ENCODE results near the gene TMEM131.
"Not testable (repeated sequence)": the region's sequence is repeated elsewhere in the genome, so short reads cannot be mapped to it uniquely, and the experiment has no call there.

TMEM131 gene

DNA sequence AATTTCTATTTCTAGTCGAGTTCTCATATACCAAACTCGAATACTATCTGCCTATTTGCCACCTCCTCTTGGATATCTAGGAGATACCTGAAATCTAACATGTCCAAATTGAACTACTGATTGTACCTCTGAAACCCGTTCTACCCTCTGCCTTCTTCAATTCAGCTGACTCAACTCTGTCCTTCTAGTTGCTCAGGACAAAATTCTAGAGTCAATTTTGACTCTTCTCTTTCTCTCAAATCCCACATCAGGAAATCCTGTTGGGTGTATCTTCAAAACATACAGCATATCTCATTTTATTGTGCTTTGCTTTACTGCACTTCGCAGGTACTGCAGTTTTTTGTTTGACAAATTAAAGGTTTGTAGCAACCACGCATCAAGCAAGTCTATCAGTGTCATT lies 144.6 kb downstream of the TMEM131 start:
- no peak for DNase-seq

DNA sequence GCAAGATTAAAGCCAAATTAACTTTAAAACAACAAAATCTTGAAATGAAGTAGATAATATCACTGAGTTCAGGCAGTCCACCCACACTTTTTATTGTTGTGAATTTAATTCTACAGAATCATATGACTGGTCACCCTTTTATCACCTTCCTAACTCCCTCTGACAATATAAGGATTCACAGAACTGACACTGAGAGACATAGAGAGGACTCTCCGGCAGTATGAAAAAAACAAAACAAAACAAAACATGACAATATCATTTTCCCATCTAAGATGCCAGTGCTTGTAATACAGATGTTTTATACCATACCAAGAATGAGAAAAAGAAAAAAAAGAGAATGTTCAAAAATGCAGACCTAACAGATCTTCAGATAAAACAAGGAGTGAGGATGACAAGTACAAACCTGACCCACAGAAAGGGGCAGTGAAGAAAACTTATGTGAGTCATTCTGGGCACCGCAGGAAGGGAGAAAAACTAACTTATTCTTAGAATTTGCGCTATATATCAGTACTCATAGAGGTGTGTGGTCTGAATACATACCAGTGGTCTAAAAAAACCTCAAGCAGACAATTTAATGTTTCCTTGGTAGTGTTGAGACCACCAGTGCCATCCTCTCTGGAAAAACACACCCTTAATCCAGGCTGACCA lies 145.7 kb downstream of the TMEM131 start:
- no peak for DNase-seq

DNA sequence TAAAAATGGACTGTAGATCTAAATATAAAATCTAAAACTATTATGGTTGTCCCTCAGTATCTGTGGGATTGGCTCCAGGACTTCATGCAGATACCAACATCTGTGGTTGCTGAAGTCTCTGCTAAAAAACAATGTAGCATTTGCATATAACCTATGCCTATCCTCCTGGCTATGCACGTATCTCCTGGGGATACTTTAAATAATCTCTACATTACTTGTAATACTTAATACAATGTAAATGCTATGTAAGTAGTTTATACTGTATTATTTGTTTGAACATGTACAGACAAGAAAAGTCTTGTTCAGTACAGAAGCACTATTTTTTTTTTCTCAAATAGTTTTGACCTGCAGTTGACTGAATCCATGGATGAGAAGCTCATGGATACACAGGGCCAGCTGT lies 147.4 kb downstream of the TMEM131 start:
- DNase-seq, result no peak

DNA sequence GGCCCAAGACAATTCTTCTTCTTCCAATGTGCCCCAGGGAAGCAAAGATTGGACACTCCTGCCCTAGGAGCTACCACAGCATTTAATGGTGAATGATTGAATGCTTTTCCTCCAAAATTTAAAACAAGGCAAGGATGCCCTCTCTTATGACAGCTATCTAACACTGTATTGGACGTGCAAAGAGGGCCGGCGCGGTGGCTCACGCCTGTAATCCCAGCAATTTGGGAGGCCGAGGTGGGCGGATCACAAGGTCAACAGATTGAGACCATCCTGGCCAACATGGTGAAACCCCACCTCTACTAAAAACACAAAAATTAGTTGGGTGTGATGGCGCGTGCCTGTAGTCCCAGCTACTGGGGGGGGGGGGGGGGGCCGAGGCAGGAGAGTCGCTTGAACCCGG lies 149.0 kb downstream of the TMEM131 start:
- DNase-seq, result not testable (repeated sequence)

DNA sequence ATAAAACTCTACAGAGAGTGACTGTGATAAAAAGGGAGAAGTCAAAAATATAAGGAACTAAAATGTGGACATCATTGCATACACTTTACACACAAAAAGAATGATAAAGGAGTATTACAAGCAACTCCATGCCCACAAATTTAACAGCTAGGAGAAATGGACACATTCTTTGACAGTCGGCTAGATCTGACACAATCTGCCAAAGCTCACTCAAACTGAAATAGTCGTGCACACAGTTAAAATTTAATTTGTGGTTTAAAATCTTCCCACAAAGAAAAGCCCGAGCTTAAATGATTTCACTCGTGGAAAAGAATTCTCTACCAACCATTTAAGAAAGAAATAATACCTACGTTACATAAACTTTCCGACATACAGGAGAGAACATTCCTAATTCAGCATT lies 149.9 kb downstream of the TMEM131 start:
- DNase-seq, result no peak

DNA sequence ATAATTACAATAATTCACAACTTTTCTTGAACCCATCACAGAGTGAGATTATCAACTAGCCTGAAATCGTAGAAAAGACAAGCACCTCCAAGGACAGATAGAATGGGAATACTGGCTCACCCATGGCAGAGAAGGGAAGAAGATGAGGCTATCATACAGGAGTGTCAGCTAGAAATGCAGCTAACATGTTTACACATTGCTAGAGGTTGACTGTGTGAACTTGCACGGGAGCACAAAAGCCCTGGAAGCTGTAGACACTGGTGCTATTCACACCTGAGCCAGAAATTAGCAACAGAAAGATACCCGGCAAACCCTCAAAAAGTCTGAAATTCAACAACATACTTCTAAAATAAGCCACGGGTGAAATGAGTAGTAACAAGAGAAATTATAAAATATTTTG lies 150.6 kb downstream of the TMEM131 start:
- no peak for DNase-seq

DNA sequence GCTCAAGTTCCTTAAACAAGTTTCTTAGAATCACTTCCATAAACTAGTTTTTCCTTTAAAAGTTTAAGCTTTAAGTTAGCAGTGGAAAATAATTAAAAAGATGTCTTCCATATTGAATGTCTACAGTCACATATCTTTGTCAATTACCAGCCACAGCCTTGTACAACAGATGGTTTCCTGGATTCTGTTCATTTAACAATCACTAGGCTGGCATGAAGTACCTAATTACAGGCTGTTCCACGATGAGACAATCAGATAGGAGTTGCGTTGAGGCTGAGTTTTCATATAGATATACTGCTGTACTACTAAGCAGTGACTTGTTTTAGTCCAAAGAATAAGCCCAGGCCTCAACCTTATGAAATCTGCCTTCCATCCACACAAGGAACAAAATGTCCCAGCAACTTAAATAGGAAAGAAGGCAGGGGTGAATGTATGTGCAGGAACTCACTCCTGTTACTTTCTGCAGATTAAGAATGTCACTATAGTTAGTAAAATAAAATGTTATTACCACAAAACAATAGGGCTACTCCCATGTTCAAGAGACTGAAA lies 151.4 kb downstream of the TMEM131 start:
- DNase-seq, result no peak

DNA sequence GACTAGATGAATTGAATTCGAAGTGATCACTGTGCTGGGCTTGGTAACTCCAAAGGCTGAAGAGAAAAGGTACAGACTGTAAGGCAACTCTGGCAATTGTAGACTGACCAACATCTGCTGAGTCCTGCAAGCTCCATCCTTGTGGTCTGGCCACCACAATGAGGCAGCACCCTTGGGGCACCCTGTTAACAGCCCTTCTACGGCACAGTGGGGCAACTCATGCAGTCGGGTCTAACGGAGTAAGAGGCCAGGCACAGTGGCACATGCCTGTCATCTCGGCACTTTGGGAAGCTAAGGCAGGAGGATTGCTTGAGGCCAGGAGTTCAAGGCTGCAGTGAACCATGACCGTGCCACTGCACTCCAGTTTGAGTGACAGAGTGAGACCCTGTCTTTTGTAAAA lies 155.6 kb downstream of the TMEM131 start:
- DNase-seq, result no peak

DNA sequence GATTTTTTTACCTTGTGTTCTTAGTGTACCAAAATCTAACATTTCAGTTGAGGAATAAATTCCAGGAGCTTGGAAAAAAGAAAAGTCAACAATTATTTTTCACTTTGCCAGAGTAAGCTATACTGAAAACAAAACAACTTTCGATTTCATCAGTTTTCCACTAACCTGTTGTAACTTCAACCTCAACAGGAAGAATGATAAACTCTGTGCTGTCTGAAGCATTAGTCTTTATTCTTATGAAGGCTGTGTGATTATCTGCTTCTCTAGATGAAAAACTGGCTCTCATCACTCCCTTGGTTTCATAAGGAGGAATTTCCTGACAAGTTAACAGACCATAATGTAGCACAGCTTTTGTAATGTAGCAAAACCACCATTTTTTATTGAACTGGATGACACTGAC lies 161.1 kb downstream of the TMEM131 start:
- no peak for DNase-seq

DNA sequence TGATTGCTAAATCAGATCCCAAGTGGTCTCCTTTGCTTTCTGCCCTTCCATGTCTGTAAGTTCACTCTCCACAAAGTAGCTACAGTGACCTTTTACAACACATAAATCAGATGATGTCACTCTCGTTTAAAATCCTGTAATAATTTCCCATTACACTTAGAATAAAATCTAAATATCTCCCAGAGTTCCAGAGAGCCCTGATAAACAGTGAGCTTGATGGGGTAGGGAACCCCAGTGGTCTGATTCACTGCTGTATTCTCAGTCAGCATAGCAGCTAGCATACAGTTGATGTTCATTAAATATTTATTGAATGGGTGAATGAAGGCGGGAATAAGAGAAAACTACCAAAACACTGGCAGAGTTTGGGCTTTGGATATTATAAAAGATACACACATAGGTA lies 164.6 kb downstream of the TMEM131 start:
- DNase-seq, result no peak

DNA sequence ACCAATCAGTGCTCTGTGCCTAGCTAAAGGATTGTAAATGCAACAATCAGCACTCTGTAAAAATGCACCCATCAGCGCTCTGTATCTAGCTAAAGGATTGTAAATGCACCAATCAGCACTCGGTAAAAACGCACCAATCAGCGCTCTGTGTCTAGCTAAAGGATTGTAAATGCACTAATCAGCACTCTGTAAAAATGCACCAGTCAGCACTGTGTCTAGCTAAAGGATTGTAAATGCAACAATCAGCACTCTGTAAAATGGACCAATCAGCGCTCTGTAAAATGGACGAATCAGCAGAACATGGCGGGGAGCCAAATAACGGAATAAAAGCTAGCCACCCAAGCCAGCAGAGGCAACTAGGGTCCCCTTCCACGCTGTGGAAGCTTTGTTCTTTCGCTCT lies 166.5 kb downstream of the TMEM131 start:
- not testable (repeated sequence) for DNase-seq

DNA sequence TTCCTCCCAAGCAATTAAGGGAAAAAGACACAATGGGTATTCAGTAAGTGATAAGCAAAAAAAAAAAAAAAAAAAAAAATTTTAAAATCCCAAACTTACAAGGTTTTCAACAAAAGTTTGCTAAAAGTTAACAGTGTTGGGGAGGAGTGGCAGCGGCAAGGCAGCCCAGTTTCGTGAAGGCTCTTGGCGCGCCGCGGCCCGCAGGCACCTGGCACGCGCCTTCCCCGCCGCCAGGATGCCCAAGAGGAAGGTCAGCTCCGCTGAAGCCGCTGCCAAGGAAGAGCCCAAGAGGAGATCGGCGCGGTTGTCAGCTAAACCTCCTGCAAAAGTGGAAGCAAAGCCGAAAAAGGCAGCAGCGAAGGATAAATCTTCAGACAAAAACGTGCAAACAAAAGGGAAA lies 168.7 kb downstream of the TMEM131 start:
- DNase-seq, result not testable (repeated sequence)

DNA sequence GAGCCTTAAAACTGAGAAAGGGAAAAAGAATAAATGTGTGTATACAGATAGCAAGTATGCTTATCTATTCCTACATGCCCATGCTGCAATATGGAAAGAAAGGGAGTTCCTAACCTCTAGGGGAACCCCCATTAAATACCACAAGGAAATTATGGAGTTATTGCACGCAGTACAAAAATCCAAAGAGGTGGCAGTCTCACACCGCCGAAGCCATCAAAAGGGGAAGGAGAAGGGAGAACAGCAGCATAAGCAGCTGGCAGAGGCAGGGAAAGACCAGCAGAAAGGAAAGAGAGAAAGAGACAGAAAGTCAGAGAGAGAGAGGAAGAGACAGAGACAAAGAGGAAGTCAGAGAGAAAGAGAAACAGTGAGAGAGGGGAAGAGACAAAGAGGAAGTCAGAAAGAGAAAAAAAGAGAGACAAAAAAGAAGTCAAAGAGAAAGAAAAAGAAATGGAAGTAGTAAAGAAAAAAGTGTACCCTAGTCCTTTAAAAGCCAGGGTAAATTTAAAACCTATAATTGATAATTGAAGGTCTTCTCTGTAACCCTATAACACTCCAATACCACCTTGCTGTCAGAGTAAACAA lies 169.4 kb downstream of the TMEM131 start:
- DNase-seq, result not testable (repeated sequence)

DNA sequence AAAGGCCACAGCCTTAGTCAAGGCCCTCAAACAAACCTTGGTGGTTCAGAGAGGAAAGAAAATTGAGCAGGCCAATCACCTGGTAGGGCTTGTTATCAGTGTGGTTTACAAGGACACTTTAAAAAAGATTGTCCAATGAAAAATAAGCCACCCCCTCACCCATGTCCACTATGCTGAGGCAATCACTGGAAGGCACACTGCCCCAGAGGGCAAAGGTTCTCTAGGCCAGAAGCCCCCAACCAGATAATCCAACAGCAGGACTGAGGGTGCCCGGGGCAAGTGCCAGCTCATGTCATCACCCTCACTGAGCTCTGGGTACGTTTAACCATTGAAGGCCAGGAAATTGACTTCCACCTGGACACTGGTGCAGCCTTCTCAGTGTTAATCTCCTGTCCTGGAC lies 171.7 kb downstream of the TMEM131 start:
- not testable (repeated sequence) for DNase-seq

DNA sequence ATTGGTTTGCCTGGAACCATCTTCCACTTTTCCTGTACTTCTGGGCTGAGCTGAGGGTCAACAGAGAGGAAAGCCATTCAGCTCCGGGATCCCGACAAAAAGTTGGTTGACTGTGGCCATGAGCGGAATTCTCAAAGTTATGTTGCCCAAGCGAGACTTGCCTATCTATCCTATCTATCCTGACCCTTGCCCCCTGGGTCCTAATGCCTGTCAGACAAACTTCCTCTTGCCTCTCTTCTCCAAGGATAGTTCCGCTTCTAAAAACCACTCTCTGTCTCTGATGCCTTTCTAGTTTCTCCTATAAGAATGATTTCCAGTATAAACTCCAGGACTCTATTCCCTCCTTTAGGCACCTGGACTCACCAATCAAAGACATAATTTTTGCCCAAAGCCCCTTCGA lies 173.9 kb downstream of the TMEM131 start:
- not testable (repeated sequence) for DNase-seq

DNA sequence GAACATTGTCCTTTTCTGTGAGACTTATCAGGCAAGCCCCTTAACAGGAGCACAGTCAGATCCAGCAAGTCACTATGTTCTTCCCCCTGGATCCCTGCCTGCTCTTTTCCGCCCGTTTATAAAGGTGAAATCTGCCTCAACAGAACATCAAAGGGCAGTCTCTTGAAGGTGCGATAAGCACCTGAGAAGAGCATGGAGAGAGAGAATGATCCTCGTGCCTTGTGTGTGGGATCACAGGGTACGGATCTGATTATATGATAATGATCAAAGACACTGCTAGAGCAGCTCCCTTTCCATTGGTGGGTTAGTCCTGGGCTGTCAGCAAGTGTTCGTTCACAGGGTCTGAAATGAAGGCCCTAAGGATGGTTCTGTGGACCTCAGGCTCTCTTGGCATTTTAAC lies 176.0 kb downstream of the TMEM131 start:
- no peak for DNase-seq

DNA sequence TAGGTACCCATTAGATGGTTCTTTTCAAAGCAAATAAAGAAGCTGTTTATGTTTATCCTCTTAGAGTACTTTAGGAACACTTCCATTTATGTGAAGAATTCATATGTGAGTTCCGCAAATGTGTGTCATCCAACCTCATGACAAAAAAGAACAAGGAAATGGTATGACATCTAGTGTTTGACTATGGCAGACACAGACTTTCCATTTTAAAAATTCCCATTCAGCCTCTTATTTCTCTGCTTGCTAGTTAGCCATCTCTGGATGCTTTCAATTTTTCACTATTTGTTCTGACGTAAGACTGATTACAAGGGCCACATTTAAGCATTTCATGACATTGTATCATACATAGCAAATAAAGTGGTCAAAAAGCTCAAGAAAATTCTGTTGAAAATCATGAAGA lies 179.3 kb downstream of the TMEM131 start:
- no peak for DNase-seq

DNA sequence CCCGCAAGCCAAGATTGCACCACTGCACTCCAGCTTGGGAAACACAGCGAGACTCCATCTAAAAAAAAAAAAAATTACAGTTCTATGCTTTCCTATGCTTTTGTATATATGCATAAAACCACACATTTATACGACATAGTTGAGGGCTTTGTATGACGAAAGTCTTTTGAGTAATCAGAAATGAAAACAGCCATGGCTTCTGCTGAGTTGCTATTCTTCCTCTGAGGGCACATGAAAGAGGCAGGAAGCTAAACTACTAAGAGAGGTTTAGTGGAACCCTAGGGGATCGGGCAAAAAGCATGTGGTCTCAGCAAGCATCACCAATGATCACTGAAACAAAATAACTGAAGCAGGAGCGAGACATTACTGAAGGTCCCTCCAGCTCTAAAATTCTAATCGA lies 182.8 kb downstream of the TMEM131 start:
- DNase-seq, result no peak

DNA sequence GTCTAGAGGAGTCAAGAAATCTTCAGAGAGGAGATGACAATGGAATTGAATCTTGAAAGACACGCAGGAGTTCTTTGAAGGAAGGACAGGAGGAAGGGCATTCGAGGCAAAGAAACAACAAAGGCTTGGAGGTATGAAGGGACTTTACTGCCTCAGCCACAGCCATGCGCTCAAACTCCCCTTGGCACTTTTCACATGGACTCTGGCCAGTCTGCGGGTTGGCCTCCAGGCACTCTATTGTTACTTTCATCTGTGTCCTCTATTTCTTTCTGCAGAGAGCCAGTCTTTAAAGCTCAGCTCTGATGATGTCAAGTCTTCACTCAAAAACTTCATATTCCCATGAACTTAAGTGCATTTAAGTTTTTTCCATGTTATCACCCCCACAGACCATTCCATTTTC lies 186.9 kb downstream of the TMEM131 start:
- DNase-seq, result no peak

DNA sequence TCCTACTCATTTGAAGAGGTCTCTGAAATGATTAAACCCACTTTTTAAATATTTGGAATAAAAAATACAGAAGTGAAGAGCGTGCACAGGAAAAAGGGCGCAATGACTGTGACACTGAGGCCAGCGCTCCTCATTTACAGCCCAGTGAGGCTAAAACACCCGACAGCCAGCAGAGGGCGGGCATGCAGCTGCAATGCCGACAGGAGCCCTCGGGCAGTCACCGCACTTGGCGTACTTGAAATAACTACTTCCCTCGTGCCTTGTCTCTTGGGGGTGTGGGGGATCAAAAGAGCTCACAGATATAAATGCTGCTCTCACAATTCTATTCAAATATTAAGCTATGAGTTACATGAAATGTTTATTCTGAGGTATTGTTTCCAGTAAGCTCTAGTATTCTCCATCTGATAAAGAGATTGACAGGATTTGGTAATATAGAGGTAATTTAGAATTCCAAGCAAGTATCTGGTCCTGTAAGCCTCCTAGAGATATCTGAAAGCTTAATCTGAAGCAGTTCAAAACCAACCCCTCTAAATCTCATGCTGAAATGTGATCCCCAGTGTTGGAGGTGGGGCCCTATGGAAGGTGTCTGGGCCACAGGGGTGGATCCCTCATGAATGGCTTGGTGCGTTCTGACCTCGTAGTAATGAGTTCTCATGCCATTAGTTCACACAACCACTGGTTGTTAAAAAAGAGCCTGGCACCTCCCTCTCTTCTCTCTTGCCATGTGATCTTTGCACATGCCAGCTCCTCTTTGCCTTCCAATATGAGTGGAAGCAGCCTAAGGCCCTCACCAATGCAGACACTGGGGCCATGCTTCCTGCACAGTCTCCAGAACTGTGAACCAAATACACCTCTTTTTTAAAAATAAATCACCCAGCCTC lies 188.8 kb downstream of the TMEM131 start:
- DNase-seq, result peak; percentile 38

DNA sequence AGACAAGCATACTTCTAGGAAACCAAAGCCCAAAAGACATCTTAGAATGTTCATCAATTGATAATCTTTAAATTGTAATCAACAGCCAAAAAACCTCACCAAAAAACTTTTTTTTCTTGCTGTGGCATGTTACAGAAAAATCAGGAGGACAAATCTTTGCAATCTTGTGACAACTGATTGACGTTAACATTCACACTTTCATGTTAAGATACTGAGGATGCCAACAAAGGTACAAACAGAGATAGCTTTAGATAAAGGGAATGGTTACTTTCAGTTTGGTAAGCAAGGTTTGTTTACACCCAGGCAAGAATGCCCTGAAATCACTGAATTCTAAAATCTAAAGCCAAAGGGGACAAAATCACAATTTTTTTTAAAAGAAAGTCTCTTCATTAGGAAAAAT lies 190.0 kb downstream of the TMEM131 start:
- DNase-seq, result no peak

DNA sequence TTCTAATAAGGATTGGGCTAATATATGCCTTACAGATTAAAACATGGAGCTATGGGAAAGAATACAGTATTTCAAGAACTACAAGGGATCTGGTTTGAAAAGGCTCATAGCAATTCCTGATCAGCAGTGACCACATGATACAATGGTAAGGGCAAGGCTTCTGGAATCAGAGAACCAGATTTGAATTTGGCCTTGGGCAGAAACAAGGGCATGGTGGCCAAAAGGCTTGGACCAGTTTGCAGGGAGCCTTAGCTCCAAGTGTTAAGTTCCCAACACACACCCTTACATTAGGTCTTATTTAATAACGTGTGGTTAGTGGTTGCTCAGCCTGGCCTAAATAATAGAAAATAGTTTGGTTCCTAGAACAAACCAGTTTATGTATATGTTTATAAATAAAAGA lies 194.7 kb downstream of the TMEM131 start:
- DNase-seq, result no peak

DNA sequence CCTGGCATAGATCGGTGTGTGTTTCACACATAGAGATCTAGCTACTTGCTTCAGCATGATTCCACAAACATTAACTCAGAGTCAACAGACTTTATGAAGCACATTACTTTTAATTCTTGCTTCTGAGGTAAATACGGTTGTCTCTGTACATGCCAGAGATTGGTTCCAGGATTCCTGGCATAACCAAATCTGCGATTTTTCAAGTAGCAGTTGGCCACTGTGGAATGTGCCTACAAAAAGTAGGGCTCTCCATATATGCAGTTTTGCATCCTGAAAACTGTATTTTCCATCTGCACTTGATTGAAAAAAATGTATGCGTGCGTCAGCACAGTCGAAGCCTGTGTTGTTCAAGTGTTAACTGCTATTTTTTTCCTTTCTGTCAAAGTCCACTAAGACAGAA lies 197.3 kb downstream of the TMEM131 start:
- DNase-seq, result no peak

DNA sequence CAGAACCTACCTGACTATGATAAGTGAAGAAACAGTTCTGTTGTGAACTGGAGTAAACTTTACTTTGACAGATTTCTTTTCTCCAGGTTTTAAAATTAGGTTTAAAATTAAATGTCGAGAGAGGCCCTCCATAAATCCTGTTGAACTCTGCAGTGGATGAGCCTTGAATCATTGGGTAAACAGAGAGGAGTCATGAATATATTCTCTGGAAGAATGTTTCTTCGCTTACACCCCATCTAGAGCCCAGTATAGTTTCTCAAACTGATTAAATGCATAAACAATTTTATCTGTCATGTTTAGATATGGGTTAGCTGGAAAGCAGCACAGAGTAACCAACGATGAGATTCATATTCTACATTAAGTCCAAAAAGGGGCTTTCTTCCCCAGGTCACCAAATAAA lies 198.4 kb downstream of the TMEM131 start:
- no peak for DNase-seq

Measured in NCI-H510A (cell line).